Measurements from ENCODE around the gene ANKRD13A. TPM values are rescaled to one million over a fixed set of nuclear protein-coding genes. Genes with fewer than 3 reads are reported as not detected.

The ANKRD13A gene
- total RNA-seq, 1 donor from 2014 or later, result 29.5 TPM

GRCh38 chr12:110029290-110029815 is 30.1 kb downstream of the ANKRD13A start:
- Mint-ChIP-seq H3K4me3 (no peak overlapping the region), H3K4me1 (peaks cover 5% of the 10 kb centered on the region), H3K9me3 (no peaks in the 10 kb centered on the region), H3K27ac (ENCODE audit: unreplicated experiment) (no peak overlapping the region), H3K27me3 (ENCODE audit: low read depth) (no peaks in the 10 kb centered on the region), H3K36me3 (ENCODE audit: low read depth) (peaks cover 9% of the 10 kb centered on the region)
- no peak for TF ChIP-seq CTCF (conservative IDR thresholded peaks at IDR 0.05)
- DNase-seq (ENCODE audit: low read depth, low spot score), result no peak

- Mint-ChIP-seq H3K27me3 (ENCODE audit: low read depth) (no peaks in the 10 kb centered on the region), H3K36me3 (ENCODE audit: low read depth) (peaks cover 19% of the 10 kb centered on the region), H3K4me3 (no peak overlapping the region), H3K9me3 (no peaks in the 10 kb centered on the region), H3K4me1 (peaks cover 19% of the 10 kb centered on the region), H3K27ac (ENCODE audit: unreplicated experiment) (no peak overlapping the region)
- DNase-seq (ENCODE audit: low read depth, low spot score), result no peak
- no peak for TF ChIP-seq CTCF (conservative IDR thresholded peaks at IDR 0.05)
Observed at GRCh38 chr12:110033888-110034287, 34.7 kb downstream of the ANKRD13A start.

- H3K4me1 Mint-ChIP-seq, result peaks cover 20% of the 10 kb centered on the region
- H3K36me3 Mint-ChIP-seq (ENCODE audit: low read depth), result peaks cover 12% of the 10 kb centered on the region
- no peak overlapping the region for H3K27ac Mint-ChIP-seq (ENCODE audit: unreplicated experiment)
- no peak for TF ChIP-seq CTCF (conservative IDR thresholded peaks at IDR 0.05)
- H3K4me3 Mint-ChIP-seq, result no peak overlapping the region
- no peaks in the 10 kb centered on the region for H3K27me3 Mint-ChIP-seq (ENCODE audit: low read depth)
- no peaks in the 10 kb centered on the region for H3K9me3 Mint-ChIP-seq
- no peak for DNase-seq (ENCODE audit: low read depth, low spot score)
Observed at GRCh38 chr12:110035534-110036104, 36.4 kb downstream of the ANKRD13A start.

GRCh38 chr12:110037315-110037714 is 38.1 kb downstream of the ANKRD13A start:
- DNase-seq (ENCODE audit: low read depth, low spot score), result no peak
- peaks cover 12% of the 10 kb centered on the region for H3K36me3 Mint-ChIP-seq (ENCODE audit: low read depth)
- H3K4me1 Mint-ChIP-seq, result peaks cover 20% of the 10 kb centered on the region
- H3K27me3 Mint-ChIP-seq (ENCODE audit: low read depth), result no peaks in the 10 kb centered on the region
- H3K4me3 Mint-ChIP-seq, result no peak overlapping the region
- H3K27ac Mint-ChIP-seq (ENCODE audit: unreplicated experiment), result no peak overlapping the region
- H3K9me3 Mint-ChIP-seq, result no peaks in the 10 kb centered on the region
- no peak for TF ChIP-seq CTCF (conservative IDR thresholded peaks at IDR 0.05)

GRCh38 chr12:110038741-110039084 is 39.5 kb downstream of the ANKRD13A start:
- no peak for TF ChIP-seq CTCF (conservative IDR thresholded peaks at IDR 0.05)
- Mint-ChIP-seq H3K27ac (ENCODE audit: unreplicated experiment) (peak overlapping the region; percentile 5), H3K4me1 (peaks cover 26% of the 10 kb centered on the region), H3K4me3 (no peak overlapping the region), H3K36me3 (ENCODE audit: low read depth) (peaks cover 12% of the 10 kb centered on the region), H3K27me3 (ENCODE audit: low read depth) (no peaks in the 10 kb centered on the region), H3K9me3 (no peaks in the 10 kb centered on the region)
- no peak for DNase-seq (ENCODE audit: low read depth, low spot score)
